ENCODE measurements around the gene BCOR. TPM values are rescaled to one million over a fixed set of nuclear protein-coding genes. Genes with fewer than 3 reads are reported as not detected.

The BCOR gene
- total and polyA plus RNA-seq, 2 of the 4 experiments (the other 2 are of a cell fraction), result 7.5 to 9.0 TPM

DNA sequence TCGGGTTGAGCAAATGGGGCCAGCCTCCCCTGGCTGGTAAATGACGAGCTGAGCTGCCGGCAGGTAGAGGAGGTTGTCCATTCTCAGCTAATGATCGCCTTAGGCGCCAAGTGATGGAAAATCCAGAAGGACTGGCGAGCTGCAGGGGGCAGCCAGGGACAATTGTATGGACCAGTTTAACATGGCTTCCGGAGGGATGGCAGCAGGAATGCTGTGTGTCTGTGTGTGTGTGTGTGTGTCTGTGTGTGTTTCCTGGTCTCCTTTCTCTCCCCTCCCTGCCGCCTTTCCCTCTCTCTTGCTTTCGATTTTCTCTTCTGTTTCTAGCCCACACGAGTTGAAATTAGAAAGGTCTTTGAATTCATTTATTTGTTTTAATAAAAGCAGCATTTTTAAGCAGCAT, 45.2 kb upstream of the BCOR start:
- no TSS peak for BruUV-seq (replicated peaks)
- H4K20me1 ChIP-seq (ENCODE audit: insufficient read depth, low read length), result no peaks in the 10 kb centered on the region
- 56% methylated on average over 4 of the region's 10 CpGs; no CpG with 5 or more reads in 1 of the 2 experiments for WGBS, 2 experiments (ENCODE audit: extremely low coverage in 2 of 2, insufficient read length in 1 of 2)
- H2AFZ ChIP-seq (replicated peaks; ENCODE audit: low read length, poor library complexity), result no peak overlapping the region
- CTCF ChIA-PET, result interaction anchor here (0.5 kb wide), 1 partner anchor 626 kb away, joined by 6 read pairs; no protein-coding TSS in a partner anchor
- peaks cover 3% of the 10 kb centered on the region; the same call in 1 of the 2 replicates for H3K4me1 ChIP-seq (ENCODE audit: control insufficient read depth, insufficient read depth, low read length)
- H3K56ac ChIP-seq (ENCODE audit: extremely low read depth, insufficient read depth, low read length), result no peak overlapping the region
- POLR2A ChIA-PET (ENCODE audit: unreplicated experiment), result no interaction called here
- H3K9me1 ChIP-seq (ENCODE audit: insufficient read depth, low read length), result no peaks in the 10 kb centered on the region
- H4K91ac ChIP-seq (ENCODE audit: insufficient read depth, low read depth, low read length), result no peak overlapping the region
- H3K23ac ChIP-seq (ENCODE audit: low read depth, low read length), result no peak overlapping the region
- no peak overlapping the region for H2BK120ac ChIP-seq (ENCODE audit: low read depth, low read length)
- DNase-seq, result no peak
- no peak overlapping the region for H2BK20ac ChIP-seq (ENCODE audit: low read depth, low read length)
- H3K9ac ChIP-seq (ENCODE audit: low read depth, low read length), result no peak overlapping the region
- in situ Hi-C loops (cut with MboI; ENCODE audit: low sequenced_read_pairs), result no loop called here
- peaks cover 17% of the 10 kb centered on the region for H3K27me3 ChIP-seq (ENCODE audit: control insufficient read depth, insufficient read depth, low read length)
- no peak overlapping the region for H2BK15ac ChIP-seq (ENCODE audit: low read depth, low read length)
- TF ChIP-seq, protein P1, sequence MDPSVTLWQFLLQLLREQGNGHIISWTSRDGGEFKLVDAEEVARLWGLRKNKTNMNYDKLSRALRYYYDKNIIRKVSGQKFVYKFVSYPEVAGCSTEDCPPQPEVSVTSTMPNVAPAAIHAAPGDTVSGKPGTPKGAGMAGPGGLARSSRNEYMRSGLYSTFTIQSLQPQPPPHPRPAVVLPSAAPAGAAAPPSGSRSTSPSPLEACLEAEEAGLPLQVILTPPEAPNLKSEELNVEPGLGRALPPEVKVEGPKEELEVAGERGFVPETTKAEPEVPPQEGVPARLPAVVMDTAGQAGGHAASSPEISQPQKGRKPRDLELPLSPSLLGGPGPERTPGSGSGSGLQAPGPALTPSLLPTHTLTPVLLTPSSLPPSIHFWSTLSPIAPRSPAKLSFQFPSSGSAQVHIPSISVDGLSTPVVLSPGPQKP (IDR thresholded peaks at IDR 0.05; ENCODE audit: borderline replicate concordance, low read depth, low read length), result no peak
- TF ChIP-seq, protein P2, sequence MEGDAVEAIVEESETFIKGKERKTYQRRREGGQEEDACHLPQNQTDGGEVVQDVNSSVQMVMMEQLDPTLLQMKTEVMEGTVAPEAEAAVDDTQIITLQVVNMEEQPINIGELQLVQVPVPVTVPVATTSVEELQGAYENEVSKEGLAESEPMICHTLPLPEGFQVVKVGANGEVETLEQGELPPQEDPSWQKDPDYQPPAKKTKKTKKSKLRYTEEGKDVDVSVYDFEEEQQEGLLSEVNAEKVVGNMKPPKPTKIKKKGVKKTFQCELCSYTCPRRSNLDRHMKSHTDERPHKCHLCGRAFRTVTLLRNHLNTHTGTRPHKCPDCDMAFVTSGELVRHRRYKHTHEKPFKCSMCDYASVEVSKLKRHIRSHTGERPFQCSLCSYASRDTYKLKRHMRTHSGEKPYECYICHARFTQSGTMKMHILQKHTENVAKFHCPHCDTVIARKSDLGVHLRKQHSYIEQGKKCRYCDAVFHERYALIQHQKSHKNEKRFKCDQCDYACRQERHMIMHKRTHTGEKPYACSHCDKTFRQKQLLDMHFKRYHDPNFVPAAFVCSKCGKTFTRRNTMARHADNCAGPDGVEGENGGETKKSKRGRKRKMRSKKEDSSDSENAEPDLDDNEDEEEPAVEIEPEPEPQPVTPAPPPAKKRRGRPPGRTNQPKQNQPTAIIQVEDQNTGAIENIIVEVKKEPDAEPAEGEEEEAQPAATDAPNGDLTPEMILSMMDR (conservative IDR thresholded peaks at IDR 0.05; ENCODE audit: low read depth, low read length), result no peak
- TF ChIP-seq RCOR1 (IDR thresholded peaks at IDR 0.05; ENCODE audit: insufficient replicate concordance, low read length) (no peak), CEBPB (IDR thresholded peaks at IDR 0.05; ENCODE audit: low read depth, low read length) (no peak), RFX5 (IDR thresholded peaks at IDR 0.05; ENCODE audit: low read depth, low read length) (no peak), POLR2A (IDR thresholded peaks at IDR 0.05; ENCODE audit: low read depth, low read length) (no peak), MXI1 (IDR thresholded peaks at IDR 0.05; ENCODE audit: borderline replicate concordance, low read depth, low read length) (no peak), CHD1 (IDR thresholded peaks at IDR 0.05; ENCODE audit: low read depth, low read length) (no peak), NFE2L2 (IDR thresholded peaks at IDR 0.05; ENCODE audit: low read depth, low read length) (no peak), MAZ (IDR thresholded peaks at IDR 0.05; ENCODE audit: borderline replicate concordance, low read depth, low read length) (no peak), RAD21 (IDR thresholded peaks at IDR 0.05; ENCODE audit: low read length) (no peak), SMC3 (IDR thresholded peaks at IDR 0.05; ENCODE audit: low read depth, low read length) (no peak), MAFK (IDR thresholded peaks at IDR 0.05; ENCODE audit: low read depth, low read length) (no peak), BHLHE40 (IDR thresholded peaks at IDR 0.05; ENCODE audit: low read depth, low read length) (no peak)
- TF ChIP-seq, protein P3, sequence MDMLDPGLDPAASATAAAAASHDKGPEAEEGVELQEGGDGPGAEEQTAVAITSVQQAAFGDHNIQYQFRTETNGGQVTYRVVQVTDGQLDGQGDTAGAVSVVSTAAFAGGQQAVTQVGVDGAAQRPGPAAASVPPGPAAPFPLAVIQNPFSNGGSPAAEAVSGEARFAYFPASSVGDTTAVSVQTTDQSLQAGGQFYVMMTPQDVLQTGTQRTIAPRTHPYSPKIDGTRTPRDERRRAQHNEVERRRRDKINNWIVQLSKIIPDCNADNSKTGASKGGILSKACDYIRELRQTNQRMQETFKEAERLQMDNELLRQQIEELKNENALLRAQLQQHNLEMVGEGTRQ (IDR thresholded peaks at IDR 0.05; ENCODE audit: low read depth, low read length), result no peak
- H4K8ac ChIP-seq (ENCODE audit: low read depth in 2 of 2, low read length in 2 of 2), result no peak overlapping the region
- no peak overlapping the region for H2BK5ac ChIP-seq (ENCODE audit: low read depth, low read length, poor library complexity, severe bottlenecking)
- H3K36me3 ChIP-seq (ENCODE audit: control insufficient read depth, insufficient read depth, low read length), result no peaks in the 10 kb centered on the region
- no peaks in the 10 kb centered on the region; the same call in 1 of the 2 replicates for H3K9me3 ChIP-seq (ENCODE audit: control insufficient read depth, insufficient read depth, low read length)
- H2AK9ac ChIP-seq (replicated peaks; ENCODE audit: low read depth, low read length, poor library complexity), result peak overlapping the region; percentile 30
- no peaks in the 10 kb centered on the region for H3K79me1 ChIP-seq (ENCODE audit: low read depth in 1 of 2, low read length in 2 of 2)
- H3K27ac ChIP-seq (ENCODE audit: insufficient read depth, low read length), result no peak overlapping the region
- H4K5ac ChIP-seq (ENCODE audit: low read depth, low read length), result no peak overlapping the region
- H3K4me2 ChIP-seq (ENCODE audit: low read depth, low read length), result no peak overlapping the region
- H2AK5ac ChIP-seq (ENCODE audit: low read depth, low read length), result no peak overlapping the region
- intact Hi-C loops (cut with micrococcal nuclease), result loop anchor here (5.0 kb wide), 1 partner anchor 36 kb away; no protein-coding TSS in a partner anchor
- H3K4ac ChIP-seq (ENCODE audit: low read depth, low read length), result no peak overlapping the region
- no peak for ATAC-seq (ENCODE audit: low read depth)
- dilution Hi-C loops (cut with HindIII; ENCODE audit: low sequenced_read_pairs, unreplicated experiment), result no loop called here
- H3K14ac ChIP-seq (replicated peaks; ENCODE audit: low read depth, low read length), result no peak overlapping the region
- no peak overlapping the region for H3K4me3 ChIP-seq (ENCODE audit: insufficient read depth, low read depth, low read length)
- H3K18ac ChIP-seq (ENCODE audit: low read depth, low read length), result no peak overlapping the region
